ENCODE data around the gene RAD51.

The RAD51 gene

DNA sequence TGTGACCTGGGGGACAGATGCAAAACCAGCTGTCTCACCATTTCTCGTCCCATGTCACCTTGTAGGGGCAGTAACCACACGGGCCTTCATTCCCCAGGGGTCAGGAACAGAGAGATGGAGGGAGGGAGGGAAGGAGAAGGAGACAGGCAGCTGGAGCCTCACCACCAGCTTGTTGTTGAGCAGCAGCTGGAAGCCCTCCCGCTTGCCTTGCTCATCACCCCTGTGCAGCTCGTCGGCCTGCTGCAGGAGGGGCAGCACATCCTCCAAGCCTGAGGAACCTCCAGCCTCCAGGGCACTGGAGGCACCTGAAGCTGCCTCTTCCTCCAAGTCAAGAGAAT lies 49.8 kb downstream of the RAD51 start:
- H3K9ac ChIP-seq = no peak overlapping the region
- TF ChIP-seq, protein P1, sequence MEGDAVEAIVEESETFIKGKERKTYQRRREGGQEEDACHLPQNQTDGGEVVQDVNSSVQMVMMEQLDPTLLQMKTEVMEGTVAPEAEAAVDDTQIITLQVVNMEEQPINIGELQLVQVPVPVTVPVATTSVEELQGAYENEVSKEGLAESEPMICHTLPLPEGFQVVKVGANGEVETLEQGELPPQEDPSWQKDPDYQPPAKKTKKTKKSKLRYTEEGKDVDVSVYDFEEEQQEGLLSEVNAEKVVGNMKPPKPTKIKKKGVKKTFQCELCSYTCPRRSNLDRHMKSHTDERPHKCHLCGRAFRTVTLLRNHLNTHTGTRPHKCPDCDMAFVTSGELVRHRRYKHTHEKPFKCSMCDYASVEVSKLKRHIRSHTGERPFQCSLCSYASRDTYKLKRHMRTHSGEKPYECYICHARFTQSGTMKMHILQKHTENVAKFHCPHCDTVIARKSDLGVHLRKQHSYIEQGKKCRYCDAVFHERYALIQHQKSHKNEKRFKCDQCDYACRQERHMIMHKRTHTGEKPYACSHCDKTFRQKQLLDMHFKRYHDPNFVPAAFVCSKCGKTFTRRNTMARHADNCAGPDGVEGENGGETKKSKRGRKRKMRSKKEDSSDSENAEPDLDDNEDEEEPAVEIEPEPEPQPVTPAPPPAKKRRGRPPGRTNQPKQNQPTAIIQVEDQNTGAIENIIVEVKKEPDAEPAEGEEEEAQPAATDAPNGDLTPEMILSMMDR (IDR thresholded peaks at IDR 0.05) = no peak

DNA sequence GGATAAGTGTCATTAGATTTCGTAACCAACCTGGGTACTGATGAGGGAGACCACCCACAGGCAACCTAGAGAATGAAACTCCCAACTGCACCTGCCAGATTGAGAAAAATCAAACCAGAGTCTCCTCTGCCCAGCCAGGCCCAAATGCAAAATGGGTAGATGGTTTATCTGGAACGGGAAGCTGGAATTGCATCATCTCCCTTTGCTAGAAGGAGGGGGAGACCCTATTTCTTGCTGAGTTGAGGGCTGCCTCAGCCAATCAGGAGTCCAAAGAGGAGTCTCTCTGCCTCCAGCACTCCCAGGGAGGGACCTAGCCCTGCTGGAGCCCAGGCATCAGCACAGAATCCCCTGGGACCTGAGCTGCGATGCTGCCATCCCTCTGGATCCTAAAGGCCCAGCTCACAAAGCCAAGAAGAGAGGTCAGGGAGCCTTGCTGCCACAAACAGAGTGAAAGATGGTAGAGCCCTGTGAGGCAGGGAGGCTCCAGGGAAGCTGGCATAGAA lies 52.0 kb downstream of the RAD51 start:
- H2AFZ ChIP-seq = no peak overlapping the region
- no peaks in the 10 kb centered on the region for H3K9me3 ChIP-seq (ENCODE audit: control insufficient read depth, low read length)
- TF ChIP-seq, protein P1 (IDR thresholded peaks at IDR 0.05) = no peak
- no peak overlapping the region for H3K27ac ChIP-seq
- no peak overlapping the region for H3K4me2 ChIP-seq (ENCODE audit: low read length)
- H3K4me1 ChIP-seq = no peaks in the 10 kb centered on the region
- H3K9ac ChIP-seq = no peak overlapping the region
- H3K79me2 ChIP-seq = no peaks in the 10 kb centered on the region
- H3K4me3 ChIP-seq (ENCODE audit: low read depth, low read length) = no peak overlapping the region
- H3K27me3 ChIP-seq (ENCODE audit: control insufficient read depth, insufficient read depth, low read length) = no peaks in the 10 kb centered on the region
- H3K36me3 ChIP-seq (ENCODE audit: control insufficient read depth, insufficient read depth, low read length) = no peaks in the 10 kb centered on the region

More for the DNA sequence above, 49.8 kb downstream of the RAD51 start:
- Histone ChIP-seq H3K27me3 (ENCODE audit: control insufficient read depth, insufficient read depth, low read length) (no peaks in the 10 kb centered on the region), H3K36me3 (ENCODE audit: control insufficient read depth, insufficient read depth, low read length) (no peaks in the 10 kb centered on the region), H3K9me3 (ENCODE audit: control insufficient read depth, low read length) (no peaks in the 10 kb centered on the region), H2AFZ (no peak overlapping the region), H3K4me1 (no peaks in the 10 kb centered on the region), H3K79me2 (no peaks in the 10 kb centered on the region), H3K4me3 (ENCODE audit: low read depth, low read length) (no peak overlapping the region), H3K27ac (no peak overlapping the region), H3K4me2 (ENCODE audit: low read length) (no peak overlapping the region)

DNA sequence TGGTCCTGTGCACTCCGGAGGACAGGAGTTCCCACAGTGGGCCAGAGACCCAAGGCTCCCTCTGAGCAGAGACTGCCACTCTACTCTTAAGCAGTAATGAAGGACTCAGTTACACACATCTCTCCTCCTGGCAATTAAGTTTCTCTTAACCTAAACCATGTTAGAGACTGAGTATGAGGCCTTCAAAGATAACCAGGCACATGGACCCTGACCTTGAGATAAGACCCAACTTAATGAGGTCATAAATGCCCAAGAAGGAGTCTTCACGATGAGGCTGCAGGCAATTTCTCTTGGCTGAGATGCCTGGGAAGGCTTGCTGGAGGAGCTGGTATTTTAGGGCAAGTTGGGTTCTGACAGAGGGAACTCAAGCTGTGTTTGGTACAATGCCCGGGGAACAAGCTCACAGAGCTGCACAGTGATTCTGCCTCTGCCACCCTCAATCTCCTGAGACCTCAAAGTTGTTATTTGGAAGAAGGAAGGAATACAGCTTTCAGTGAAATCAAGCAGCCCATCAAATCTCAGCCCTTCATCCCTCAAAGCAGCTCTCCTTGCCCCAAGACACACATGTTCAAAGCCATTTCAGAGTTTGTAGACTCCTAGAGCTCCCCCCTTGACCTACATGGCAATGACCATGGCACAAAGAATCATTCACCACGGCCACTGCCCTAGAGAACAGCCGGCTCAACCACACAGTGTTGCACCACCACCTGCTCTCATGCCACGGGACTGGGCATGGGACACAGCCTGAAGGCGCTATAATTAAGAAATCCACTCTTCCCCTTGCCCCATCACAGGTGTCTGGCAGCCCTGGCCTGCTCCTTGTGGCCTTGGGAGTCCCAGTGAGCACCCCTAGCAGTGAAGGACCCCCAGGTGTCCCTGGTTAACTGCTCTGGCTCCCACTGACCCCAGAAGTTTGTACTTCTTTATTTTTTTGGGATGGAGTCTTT lies 53.0 kb downstream of the RAD51 start:
- Histone ChIP-seq H3K4me3 (ENCODE audit: low read depth, low read length) (no peak overlapping the region), H3K9ac (no peak overlapping the region), H3K9me3 (ENCODE audit: control insufficient read depth, low read length) (no peaks in the 10 kb centered on the region), H3K27me3 (ENCODE audit: control insufficient read depth, insufficient read depth, low read length) (no peaks in the 10 kb centered on the region), H2AFZ (no peak overlapping the region), H3K36me3 (ENCODE audit: control insufficient read depth, insufficient read depth, low read length) (no peaks in the 10 kb centered on the region), H3K4me2 (ENCODE audit: low read length) (no peak overlapping the region), H3K4me1 (no peaks in the 10 kb centered on the region), H3K79me2 (no peaks in the 10 kb centered on the region), H3K27ac (no peak overlapping the region)
- TF ChIP-seq, protein P1 (IDR thresholded peaks at IDR 0.05) = no peak

DNA sequence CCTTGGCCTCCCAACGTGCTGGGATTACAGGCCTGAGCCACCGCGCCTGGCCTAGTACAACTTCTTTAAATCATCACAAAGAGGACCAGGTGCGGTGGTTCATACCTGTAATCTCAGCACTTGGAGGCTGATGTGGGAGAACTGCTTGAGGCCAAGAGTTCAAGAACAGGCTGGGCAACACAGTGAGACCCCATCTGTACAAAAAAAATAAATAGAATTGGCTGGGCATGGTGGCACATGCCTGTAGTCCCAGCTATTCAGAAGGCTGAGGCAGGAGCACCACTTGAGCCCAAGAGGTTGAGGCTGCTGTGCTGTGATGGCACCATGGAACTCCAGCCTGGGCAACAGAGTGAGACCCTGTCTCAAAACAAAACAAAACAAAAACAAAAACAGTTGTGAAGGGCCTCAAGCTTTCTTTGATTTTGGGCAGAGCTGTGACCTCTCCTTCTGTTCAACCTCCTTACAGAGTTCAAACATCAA lies 54.2 kb downstream of the RAD51 start:
- H3K9me3 ChIP-seq (ENCODE audit: control insufficient read depth, low read length) = no peaks in the 10 kb centered on the region
- H3K27me3 ChIP-seq (ENCODE audit: control insufficient read depth, insufficient read depth, low read length) = no peaks in the 10 kb centered on the region
- H3K36me3 ChIP-seq (ENCODE audit: control insufficient read depth, insufficient read depth, low read length) = no peaks in the 10 kb centered on the region
- no peak overlapping the region for H3K4me2 ChIP-seq (ENCODE audit: low read length)
- no peak overlapping the region for H3K27ac ChIP-seq
- no peak overlapping the region for H3K9ac ChIP-seq
- H3K4me1 ChIP-seq = no peaks in the 10 kb centered on the region
- H3K79me2 ChIP-seq = no peaks in the 10 kb centered on the region
- TF ChIP-seq, protein P1 (IDR thresholded peaks at IDR 0.05) = no peak
- H2AFZ ChIP-seq = no peak overlapping the region
- no peak overlapping the region for H3K4me3 ChIP-seq (ENCODE audit: low read depth, low read length)
